Measurements from ENCODE around the gene RNF213.

- no peak for TF ChIP-seq EZH2 (IDR thresholded peaks at IDR 0.05; ENCODE audit: low read length, missing control alignments)
- TF ChIP-seq CTCF (conservative IDR thresholded peaks at IDR 0.05 in 1 of 2, IDR thresholded peaks at IDR 0.05 in 1 of 2; ENCODE audit: low read depth in 1 of 2, low read length in 2 of 2): no peak
Measured at GRCh38 chr17:80262291-80262690, 1.6 kb downstream of the RNF213 start.

Data from fibroblast of lung (primary cell).